HepG2 (cell line): ENCODE measurements around the gene SEC14L6. TPM values are rescaled to one million over a fixed set of nuclear protein-coding genes. Genes with fewer than 3 reads are reported as not detected.

ENCODE experiments used
- ATAC-seq: fragments of 200-7000 bp; cut with Tn5 transposase; 3 replicates; pipeline ENCODE4 v1.9.1; 2020; ENCODE audit warnings: mild to moderate bottlenecking, moderate library complexity
- BruUV-seq: library from RNA; stranded (reverse); fragments of 400-500 nt; replicated peaks from 2 replicates; lab custom pipeline; 2021; lab: Mats Ljungman, UMichigan
- CTCF ChIA-PET: fragments of 300-600 bp; formaldehyde crosslinking; extraction: SDS; loops from one replicate; lab custom pipeline; 2021; ENCODE audit warnings: low total read pairs, inconsistent platforms, low intra/inter-chr PET ratio; lab: Yijun Ruan, JAX
- POLR2A ChIA-PET: fragments of 350-600 bp; sonication (Branson Sonifier 250); formaldehyde crosslinking; loops from one replicate; lab custom pipeline; 2020; ENCODE audit warnings: antibody characterized with exemption, inconsistent platforms; lab: Yijun Ruan, JAX
- DNase-seq: peaks from one replicate; pipeline ENCODE4 v3.0.0-alpha.2; 2015; ENCODE audit warnings: low spot score
- FAIRE-seq: peaks from 3 replicates; lab custom pipeline; 2011; peaks lifted over from hg19 to GRCh38; lab: Jason Lieb, UNC
- H2AFZ ChIP-seq: one replicate; pipeline ENCODE4 v1.6.1; 2011; ENCODE audit warnings: low read length, inconsistent platforms
- H3K27ac ChIP-seq: fragments of 300-600 bp; 3 replicates; pipeline ENCODE4 v1.8.0; 2011; ENCODE audit warnings: mixed run types, mild to moderate bottlenecking, mixed read lengths, low read length, inconsistent platforms; ENCODE audit not compliant: insufficient read depth; ENCODE audit errors: extremely low read length
- H3K27me3 ChIP-seq, 2 experiments: fragments of 200-600 bp in 1 of 2; 2 replicates in 1 of 2; 3 replicates in 1 of 2; pipeline versions ENCODE4 v1.6.0 to v1.8.0; 2011; ENCODE audit warnings: low read length in 2 of 2, mild to moderate bottlenecking in 2 of 2, moderate library complexity in 2 of 2, inconsistent platforms in 1 of 2; ENCODE audit not compliant: insufficient read depth in 2 of 2, control insufficient read depth in 1 of 2
- H3K36me3 ChIP-seq, 2 experiments: fragments of 200-600 bp in 1 of 2; replicated peaks in 1 of 2; 2 replicates in 1 of 2; 3 replicates in 1 of 2; pipeline versions ENCODE4 v1.5.1 to v1.8.0; 2011; ENCODE audit warnings: low read length in 2 of 2, inconsistent platforms in 1 of 2; ENCODE audit not compliant: insufficient read depth in 2 of 2, control insufficient read depth in 1 of 2
- H3K4me1 ChIP-seq: 2 replicates; pipeline ENCODE4 v1.5.1; 2012; ENCODE audit warnings: low read length, inconsistent platforms; ENCODE audit not compliant: insufficient read depth
- H3K4me2 ChIP-seq: 2 replicates; pipeline ENCODE4 v1.6.0; 2011; ENCODE audit warnings: low read depth, low read length, inconsistent platforms
- H3K4me3 ChIP-seq, 3 experiments: fragments of 200-600 bp in 1 of 3; sonication (generic), shearing (Covaris generic) in 1 of 3; replicated peaks in 1 of 3; 2 replicates each; pipeline ENCODE4 v1.5.1; 2011 to 2016; ENCODE audit warnings: low read length in 3 of 3, inconsistent platforms in 2 of 3, low read depth in 2 of 3, mild to moderate bottlenecking in 2 of 3, control low read depth in 1 of 3, mixed read lengths in 1 of 3; ENCODE audit not compliant: insufficient read depth in 1 of 3
- H3K79me2 ChIP-seq: one replicate; pipeline ENCODE4 v1.6.1; 2011; ENCODE audit warnings: low read length, inconsistent platforms; ENCODE audit not compliant: insufficient read depth
- H3K9ac ChIP-seq: 2 replicates; pipeline ENCODE4 v1.6.0; 2011; ENCODE audit warnings: mild to moderate bottlenecking, low read depth, low read length, inconsistent platforms; ENCODE audit not compliant: insufficient read depth
- H3K9me3 ChIP-seq: 2 replicates; pipeline ENCODE4 v1.5.1; 2012; ENCODE audit warnings: mild to moderate bottlenecking, low read length
- H4K20me1 ChIP-seq: 2 replicates; pipeline ENCODE4 v1.6.0; 2011; ENCODE audit warnings: inconsistent platforms, mild to moderate bottlenecking, low read length, moderate library complexity; ENCODE audit not compliant: insufficient read depth
- CCAR2 ChIP-seq: fragments of 200-400 bp; formaldehyde crosslinking; optimal IDR thresholded peaks from 2 replicates; pipeline ENCODE3; 2018; ENCODE audit warnings: low read depth, mild to moderate bottlenecking, low read length, moderate library complexity
- HNF1B ChIP-seq: sonication (generic); formaldehyde crosslinking; IDR thresholded peaks from 2 replicates; pipeline ENCODE4 v1.5.1; 2020; ENCODE audit warnings: mild to moderate bottlenecking, moderate library complexity, missing genetic modification reagents
- MNT ChIP-seq: fragments of 450-650 bp; IDR thresholded peaks from 2 replicates; pipeline ENCODE4 v1.6.1; 2016
- POLR2A ChIP-seq, 2 experiments: IDR thresholded peaks; 2 replicates each; pipeline ENCODE4 v1.6.1; 2011; ENCODE audit warnings: low read depth in 2 of 2, low read length in 2 of 2, mild to moderate bottlenecking in 1 of 2, moderate library complexity in 1 of 2; ENCODE audit not compliant: insufficient read depth in 1 of 2
- ZNF75D ChIP-seq: sonication (generic); formaldehyde crosslinking; IDR thresholded peaks from 2 replicates; pipeline ENCODE4 v1.8.1; 2023; ENCODE audit warnings: missing genetic modification reagents, mild to moderate bottlenecking, borderline replicate concordance
- WGBS: methylation state at CpG from one replicate; pipeline ENCODE4 v1.1.6; 2017; ENCODE audit warnings: low lambda C conversion rate; 5-methylcytosine and 5-hydroxymethylcytosine counted together
- in situ Hi-C: cut with HindIII; loops from 2 replicates; pipeline ENCODE4 v1.10.0; 2017; ENCODE audit warnings: low pct_unique_long_range_greater_than_20kb; ENCODE audit not compliant: extremely low pct_ligation_motif_present
- intact Hi-C: fragments of 100-400 bp; cut with micrococcal nuclease; formaldehyde crosslinking; loops from one replicate; pipeline ENCODE4 v1.10.0; 2022; ENCODE audit not compliant: unreplicated experiment
- polyA plus RNA-seq, 8 experiments: library from polyadenylated mRNA; depleted of rRNA in 3 of 8; stranded (reverse) in 7 of 8; unstranded in 1 of 8; fragments of >200 nt; fragmentation: Illumina TruSeq in 4 of 8; extraction: Trizol in 4 of 8; gene quantifications; 2 replicates each; pipeline versions ENCODE4 v1.2.1 to v1.2.3, GENCODE V29; 2011 to 2016; ENCODE audit warnings: low read depth in 4 of 8, missing spikeins in 1 of 8, mixed read lengths in 1 of 8; ENCODE audit not compliant: insufficient read depth in 1 of 8
- total RNA-seq, 5 experiments: library from RNA; depleted of rRNA; stranded (reverse); fragments of >200 nt; fragmentation: Illumina TruSeq; extraction: Trizol; gene quantifications; 2 replicates each; pipeline ENCODE4 v1.2.3, GENCODE V29; 2016; ENCODE audit warnings: low read depth in 1 of 5

Gene SEC14L6
- total and polyA plus RNA-seq, 2 of the 13 experiments (the other 11 are each of a cell fraction or from before 2014, with no cell fraction given): 0.09 to 9.3 TPM

GRCh38 chr22:30495041-30495784 is 51.3 kb downstream of the SEC14L6 start:
- H3K79me2 ChIP-seq: no peaks in the 10 kb centered on the region
- ATAC-seq (no peak), DNase-seq (no peak), FAIRE-seq (no peak)
- POLR2A ChIA-PET: no interaction called here
- peaks cover 2 to 43% of the 10 kb centered on the region in 2 experiments for H3K27me3 ChIP-seq
- H3K9ac ChIP-seq: no peak overlapping the region
- in situ Hi-C loops (no loop called here), intact Hi-C loops (no loop called here)
- H2AFZ ChIP-seq: no peak overlapping the region
- 47% methylated on average over 9 of the region's 14 CpGs for WGBS
- no TSS peak for BruUV-seq
- H3K27ac ChIP-seq: no peak overlapping the region
- no peak overlapping the region for H3K4me2 ChIP-seq
- H3K4me1 ChIP-seq: peaks cover 15% of the 10 kb centered on the region
- H3K9me3 ChIP-seq: no peaks in the 10 kb centered on the region
- no peaks in the 10 kb centered on the region for H3K36me3 ChIP-seq
- no peaks in the 10 kb centered on the region for H4K20me1 ChIP-seq
- H3K4me3 ChIP-seq: no peak overlapping the region
- no peak for TF ChIP-seq CCAR2
- no peak for TF ChIP-seq ZNF75D (CRISPR knock-in tag)
- TF ChIP-seq POLR2A (IDR thresholded peaks at IDR 0.05; ENCODE audit: insufficient read depth in 1 of 2, low read depth in 2 of 2, low read length in 2 of 2): no peak
- peak; percentile 78 for TF ChIP-seq MNT
- CTCF ChIA-PET: no interaction called here

GRCh38 chr22:30492144-30492543 is 54.4 kb downstream of the SEC14L6 start:
- Histone ChIP-seq H3K9ac (no peak overlapping the region), H2AFZ (no peak overlapping the region), H3K4me1 (peaks cover 4% of the 10 kb centered on the region), H3K36me3 (no peaks in the 10 kb centered on the region), H4K20me1 (no peaks in the 10 kb centered on the region), H3K27me3 (peaks cover 2 to 43% of the 10 kb centered on the region in 2 experiments), H3K4me3 (no peak overlapping the region), H3K9me3 (no peaks in the 10 kb centered on the region), H3K79me2 (no peaks in the 10 kb centered on the region), H3K27ac (no peak overlapping the region), H3K4me2 (no peak overlapping the region)
- BruUV-seq: no TSS peak
- intact Hi-C loops (no loop called here), in situ Hi-C loops (no loop called here)
- CTCF ChIA-PET: no interaction called here
- WGBS: 92% methylated on average over 2 of the region's 12 CpGs
- POLR2A ChIA-PET: no interaction called here
- no peak for DNase-seq
- no peak for ATAC-seq
- no peak for FAIRE-seq
- TF ChIP-seq HNF1B (CRISPR knock-in tag): no peak
